A375 (cell line): ENCODE measurements around the gene KCNJ2. TPM values are rescaled to one million over a fixed set of nuclear protein-coding genes. Genes with fewer than 3 reads are reported as not detected.

ENCODE experiments used
- total RNA-seq: library from RNA; depleted of rRNA; stranded (reverse); fragments of >200 nt; shearing (Covaris generic); gene quantifications from 2 replicates; pipeline ENCODE4 v1.2.3, GENCODE V29; 2014; rRNA removed

Gene KCNJ2
- total RNA-seq = 1.6 and 2.8 TPM in 2 replicates

DNA sequence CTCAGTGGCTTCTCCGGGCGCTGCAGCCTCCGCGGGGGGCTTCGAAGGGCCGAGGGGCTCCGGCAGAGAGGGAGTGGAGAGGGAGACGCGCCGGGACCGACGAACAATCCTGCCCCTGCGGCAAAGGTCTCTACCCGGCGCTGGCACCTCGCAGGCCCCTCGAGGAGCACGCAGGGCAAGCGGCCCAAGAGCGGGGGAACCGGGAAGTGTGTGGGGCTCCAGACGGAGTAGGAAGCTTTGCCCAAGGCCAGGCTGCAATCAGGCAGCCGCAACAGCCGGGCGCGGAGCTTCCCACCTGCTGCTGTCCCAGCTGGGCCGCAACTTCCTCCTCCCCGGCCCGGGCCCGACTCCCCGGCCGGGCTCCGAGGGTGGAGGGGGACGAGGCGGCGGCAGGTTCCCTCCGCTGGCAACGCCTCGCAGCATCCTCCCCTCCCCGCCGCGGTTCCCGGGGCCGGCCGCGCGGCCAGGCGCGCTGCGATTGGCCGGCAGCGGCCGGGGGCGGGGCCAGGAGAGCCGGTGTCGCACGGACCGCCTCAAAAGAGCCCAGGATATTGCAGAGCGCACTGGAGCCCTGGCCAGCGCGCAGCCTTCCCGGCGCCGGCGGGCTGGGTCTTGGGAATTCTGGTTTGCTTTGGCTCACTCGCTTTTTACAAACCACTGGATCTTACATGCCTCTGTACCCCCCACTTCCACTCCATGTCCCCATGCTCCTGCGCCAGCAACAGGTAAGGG lies at the start of gene KCNJ2:
Gene KCNJ2 (plus strand): TSS at position 556 of the 732 bp plus-strand sequence. CDS start 5,508 bp downstream, outside the sequence.

Other genes with a start within 250 kb of the KCNJ2 start
- not detected in 2 replicates for gene KCNJ16, start 94.3 kb upstream of the KCNJ2 start, total RNA-seq